NOMO-1 treated with DMSO at 0.1 percent for 48 hours (cell line): ENCODE data around the gene IGF2R.
"Not testable (repeated sequence)": the region's sequence is repeated elsewhere in the genome, so short reads cannot be mapped to it uniquely, and the experiment has no call there.

Source experiments
- DNase-seq: peaks from one replicate; lab custom pipeline; 2025; ENCODE audit not compliant: unreplicated experiment; lab: John Stamatoyannopoulos, UW

Gene IGF2R

GRCh38 chr6:159968295-159969203, at the start of gene IGF2R:
Gene IGF2R, plus strand, starts transcription at chr6:159969082. Its CDS starts 165 bp downstream, at chr6:159969247.
- peak; percentile 90 for DNase-seq

GRCh38 chr6:159919800-159920199, 49.1 kb upstream of the IGF2R start:
- DNase-seq = no peak

- not testable (repeated sequence) for DNase-seq
These were observed 44.7 kb upstream of the IGF2R start for GRCh38 chr6:159924150-159924549.

DNA sequence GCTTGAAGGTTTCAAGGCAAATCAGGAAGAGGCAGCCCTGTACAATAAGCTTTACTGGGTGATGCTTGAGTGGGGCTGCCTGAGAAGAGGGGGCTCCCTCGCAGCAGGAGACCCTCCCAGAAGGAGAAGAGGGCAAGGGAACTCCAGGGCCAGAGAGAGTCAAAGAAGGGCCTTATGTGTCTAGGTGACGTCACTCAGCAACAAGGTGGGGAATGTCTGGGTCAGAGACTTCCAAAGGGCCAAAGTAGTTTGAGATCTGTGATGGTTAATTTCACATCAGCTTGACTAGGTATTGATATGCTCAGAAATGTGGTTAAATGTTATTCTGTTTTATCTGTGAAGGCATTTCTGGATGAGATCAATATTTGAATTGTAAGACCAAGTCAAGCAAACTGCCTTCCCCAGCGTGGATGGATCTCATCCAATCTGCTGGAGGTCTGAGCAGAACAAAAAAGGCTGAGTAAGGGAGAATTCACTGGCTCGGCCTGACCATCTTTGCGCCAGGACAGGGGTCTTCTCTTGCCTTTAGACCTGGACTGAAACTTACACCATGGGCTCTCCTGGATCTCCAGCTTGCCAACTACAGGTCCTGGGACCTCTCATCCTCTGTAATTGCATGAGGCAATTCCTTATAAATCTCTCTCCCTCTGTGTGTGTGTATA, 42.2 kb upstream of the IGF2R start:
- no peak for DNase-seq

- DNase-seq = no peak
These were observed 39.1 kb upstream of the IGF2R start for GRCh38 chr6:159929819-159930218.

DNA sequence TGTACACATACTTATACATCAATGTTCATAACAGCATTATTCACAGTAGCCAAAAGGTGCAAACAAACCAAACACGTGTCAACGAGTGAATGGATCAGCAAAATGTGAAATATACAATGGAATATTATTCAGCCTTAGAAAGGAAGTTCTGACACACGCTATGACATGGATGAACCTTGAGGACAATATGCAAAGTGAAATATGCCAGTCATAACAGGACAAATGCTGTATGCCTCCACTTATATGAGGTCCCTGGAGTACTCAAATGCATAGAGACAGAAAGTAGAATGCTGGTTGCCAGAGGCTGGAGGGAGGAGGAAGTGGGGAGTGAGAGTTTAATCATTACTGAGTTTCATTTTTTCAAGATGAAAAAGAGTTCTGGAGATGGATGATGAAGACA, 37.8 kb upstream of the IGF2R start:
- DNase-seq = no peak

- DNase-seq = no peak
These were observed 37.0 kb upstream of the IGF2R start for GRCh38 chr6:159931846-159932245.

GRCh38 chr6:159933077-159933476, 35.8 kb upstream of the IGF2R start:
- DNase-seq = no peak

- no peak for DNase-seq
These were observed 34.7 kb upstream of the IGF2R start for GRCh38 chr6:159934181-159934580.

- no peak for DNase-seq
These were observed 33.8 kb upstream of the IGF2R start for GRCh38 chr6:159935065-159935464.

- no peak for DNase-seq
These were observed 33.2 kb upstream of the IGF2R start for GRCh38 chr6:159935633-159936032.

DNA sequence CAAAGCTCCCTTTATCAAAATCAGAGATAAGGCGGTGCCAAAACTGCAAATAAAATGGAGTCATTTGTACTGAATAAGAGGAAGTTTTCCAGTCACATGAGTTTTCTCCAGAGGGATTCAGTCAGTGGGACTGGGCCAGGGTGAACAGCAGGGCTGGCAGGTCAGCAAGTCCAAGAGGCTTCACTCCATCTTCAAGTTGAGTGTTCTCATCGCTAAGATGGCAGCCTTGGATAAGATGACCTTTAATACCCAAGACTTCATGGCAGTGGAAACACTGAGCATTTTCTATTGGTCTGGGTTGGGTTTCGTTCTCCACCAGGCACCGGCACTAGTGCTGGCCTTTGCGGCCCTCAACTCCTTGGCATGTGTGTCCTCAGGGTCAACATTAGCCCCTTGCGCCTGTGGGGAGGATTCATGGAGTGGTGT, 29.3 kb upstream of the IGF2R start:
- DNase-seq = no peak

DNA sequence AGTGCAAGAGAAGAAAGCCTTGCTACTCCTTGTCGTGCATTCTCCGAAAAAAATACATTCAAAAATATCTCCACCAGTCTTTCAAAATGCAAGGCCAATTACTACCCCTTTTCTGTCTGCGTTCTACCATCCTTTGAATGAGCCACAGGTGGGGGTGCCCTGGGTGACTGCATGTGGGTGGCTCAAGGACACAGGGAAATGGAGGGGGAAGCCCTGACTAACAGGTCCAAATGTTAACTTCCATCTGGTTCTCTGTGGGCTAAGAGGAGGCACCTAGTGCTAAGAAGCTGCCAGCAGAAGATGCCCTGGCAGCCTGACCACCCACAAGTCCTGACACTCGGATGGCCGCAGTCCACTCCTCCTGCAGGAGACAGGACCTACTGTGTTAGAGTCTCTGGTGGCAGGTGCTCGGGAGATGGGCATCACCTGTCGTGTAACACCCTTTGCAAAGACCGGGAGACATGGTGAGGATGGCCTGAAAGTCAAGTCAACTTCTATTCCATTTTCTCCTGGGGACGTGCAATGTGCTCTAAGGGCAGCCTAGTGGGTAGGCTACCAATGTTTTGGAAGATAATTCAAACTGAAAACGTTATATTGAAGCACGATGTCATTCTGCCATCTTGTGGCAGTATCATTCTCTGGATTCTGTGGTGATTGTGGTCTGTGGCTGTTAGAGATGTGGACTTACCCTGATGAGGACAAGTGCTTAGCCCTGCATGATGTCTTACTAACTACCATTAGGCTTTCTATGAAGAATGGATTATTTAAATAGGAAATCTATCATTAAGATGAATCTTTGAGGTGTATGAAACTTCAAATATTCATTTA, 27.4 kb upstream of the IGF2R start:
- peak; percentile 51 for DNase-seq

DNA sequence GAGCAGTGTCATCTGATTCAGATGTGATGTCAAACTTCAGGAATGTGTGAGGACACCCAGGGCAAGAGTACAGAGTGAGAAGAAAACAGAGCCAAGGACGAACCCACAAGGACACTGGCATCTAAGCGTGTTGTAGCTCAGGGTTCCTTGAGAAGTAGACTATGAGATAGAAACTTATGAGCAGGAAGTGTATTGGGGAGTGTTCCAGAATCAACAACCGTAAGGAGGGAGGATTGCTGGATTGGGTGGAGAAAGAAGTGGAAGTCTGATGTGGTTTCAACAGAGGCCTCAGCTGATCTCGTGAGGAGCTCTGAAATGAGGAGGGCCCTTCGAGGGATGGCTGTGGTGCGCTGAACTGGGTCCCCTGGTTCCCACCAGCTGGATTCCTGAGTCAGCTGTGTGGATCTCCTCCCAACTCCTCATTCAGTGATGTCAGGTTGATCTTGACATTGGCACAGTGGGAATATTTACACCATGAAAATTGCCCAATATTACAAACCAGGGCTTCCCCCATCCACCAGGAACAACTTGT, 25.7 kb upstream of the IGF2R start:
- no peak for DNase-seq

DNA sequence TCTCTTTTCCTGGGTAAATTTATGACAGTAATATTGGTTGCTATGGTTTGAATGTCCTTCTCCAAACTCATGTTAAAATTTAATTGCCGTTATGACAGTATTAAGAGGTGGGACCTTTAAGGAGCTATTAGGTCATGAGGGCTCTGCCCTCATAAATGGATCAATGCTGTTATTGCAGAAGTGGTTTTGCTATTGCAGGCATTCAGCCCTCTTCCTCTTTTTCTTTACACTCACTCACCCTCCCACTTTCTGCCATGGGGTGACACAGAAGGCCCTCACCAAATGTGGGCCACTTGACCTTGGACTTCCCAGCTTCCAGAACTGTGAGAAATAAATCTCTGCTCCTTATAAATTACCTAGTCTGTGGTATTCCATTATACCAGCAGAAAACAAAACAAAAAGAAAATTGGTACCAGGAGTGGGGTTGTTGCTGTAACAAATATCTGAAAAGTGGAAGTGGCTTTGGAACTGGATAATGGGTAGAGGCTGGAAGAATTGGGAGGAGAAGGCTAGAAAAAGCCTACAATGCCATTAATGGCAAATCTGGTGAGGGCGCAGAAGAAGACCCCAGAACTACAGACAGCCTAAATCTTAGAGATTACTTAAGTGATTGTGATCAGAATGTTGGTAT, 24.8 kb upstream of the IGF2R start:
- peak; percentile 66 for DNase-seq

- DNase-seq = no peak
These were observed 23.0 kb upstream of the IGF2R start for GRCh38 chr6:159945801-159946392.

GRCh38 chr6:159946912-159947311, 22.0 kb upstream of the IGF2R start:
- DNase-seq = no peak

- DNase-seq = no peak
These were observed 20.7 kb upstream of the IGF2R start for GRCh38 chr6:159948199-159948598.

- DNase-seq = no peak
These were observed 17.1 kb upstream of the IGF2R start for GRCh38 chr6:159951772-159952171.

- DNase-seq = no peak
These were observed 16.4 kb upstream of the IGF2R start for GRCh38 chr6:159952289-159953005.
